ENCODE measurements around the gene IQCM.

GRCh38 chr4:149347139-149347538 lies 468.5 kb downstream of the IQCM start:
- TF ChIP-seq CTCF (IDR thresholded peaks at IDR 0.05) (no peak), POLR2A (IDR thresholded peaks at IDR 0.05) (no peak)
